ENCODE results near the gene FKRP. TPM values are rescaled to one million over a fixed set of nuclear protein-coding genes. Genes with fewer than 3 reads are reported as not detected.

Gene FKRP
- total and polyA plus RNA-seq, 4 donors, result 3.9 to 20.6 (median 16.1) TPM

DNA sequence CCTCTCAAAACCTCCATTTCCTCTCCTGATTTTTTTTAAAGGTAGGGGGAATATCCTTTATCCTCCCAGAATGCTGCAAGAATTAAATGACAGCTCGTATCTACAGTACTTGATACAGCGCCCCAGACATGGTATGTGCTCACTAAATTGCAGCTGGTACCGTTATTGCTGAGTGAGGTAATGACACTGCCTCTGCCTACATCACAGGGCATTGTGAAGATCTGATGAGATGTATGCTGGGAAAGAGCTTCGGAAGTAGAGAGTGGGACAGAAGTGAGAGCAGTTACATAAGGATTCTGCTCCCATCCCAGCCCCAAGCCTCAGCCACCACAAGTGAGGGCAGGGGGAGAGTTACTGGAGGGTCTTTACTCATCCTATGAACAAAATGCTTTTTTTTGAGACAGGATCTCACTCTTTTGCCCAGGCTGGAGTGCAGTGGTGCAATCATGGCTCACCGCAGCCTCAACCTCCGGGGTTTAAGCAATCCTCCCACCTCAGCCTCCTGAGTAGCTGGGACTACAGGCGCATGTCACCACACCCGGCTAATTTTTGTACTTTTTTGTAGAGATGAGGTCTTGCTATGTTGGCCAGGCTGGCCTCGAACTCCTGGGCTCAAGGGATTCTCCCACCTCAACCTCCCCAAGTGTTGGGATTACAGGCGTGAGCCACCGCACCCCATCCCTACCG, 1.7 kb upstream of the FKRP start:
- ATAC-seq (ENCODE audit: low FRiP score), result no peak
- H3K27me3 ChIP-seq (ENCODE audit: control insufficient read depth in 1 of 2, insufficient read depth in 2 of 2, low read length in 1 of 2), result no peaks in the 10 kb centered on the region
- intact Hi-C loops (cut with DNase I), result no loop called here
- no peak for DNase-seq
- no peak overlapping the region for H3K27ac ChIP-seq (ENCODE audit: low read depth in 1 of 2, low read length in 2 of 2)
- no peaks in the 10 kb centered on the region for H3K36me3 ChIP-seq (ENCODE audit: control insufficient read depth in 1 of 2, insufficient read depth in 2 of 2, low read length in 1 of 2)
- H3K9me3 ChIP-seq (ENCODE audit: control insufficient read depth, low read length), result no peaks in the 10 kb centered on the region
- WGBS, 2 donors, result 83 to 86% methylated on average over 12 of the region's 12 CpGs
- H3K4me3 ChIP-seq (ENCODE audit: low read length in 2 of 2), result no peak overlapping the region
- H3K4me1 ChIP-seq (ENCODE audit: control insufficient read depth in 1 of 2, insufficient read depth in 2 of 2, low read length in 2 of 2), result no peaks in the 10 kb centered on the region

DNA sequence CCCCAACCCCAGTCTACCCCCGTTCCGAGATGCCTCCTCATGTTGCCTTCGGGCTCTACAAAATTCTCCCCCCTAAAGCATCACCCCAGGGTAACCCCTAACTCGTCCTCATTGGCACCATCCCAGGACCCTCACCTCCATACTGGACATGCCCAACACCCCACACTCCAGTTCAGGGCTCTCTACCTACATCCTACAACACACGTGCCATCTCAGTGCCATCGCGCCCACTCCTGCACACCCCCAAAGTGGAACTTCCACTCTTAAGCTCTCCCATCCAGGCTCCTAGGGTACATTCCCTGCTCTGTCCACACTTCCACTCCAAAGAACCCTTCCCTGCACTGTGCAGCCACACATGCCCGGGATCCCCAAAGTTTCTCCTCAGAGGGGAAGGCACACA, 827 bp upstream of the FKRP start:
- H3K9me3 ChIP-seq (ENCODE audit: control insufficient read depth, low read length), result no peaks in the 10 kb centered on the region
- no peak overlapping the region for H3K27ac ChIP-seq (ENCODE audit: low read depth in 1 of 2, low read length in 2 of 2)
- peak overlapping the region; percentile 96 for H3K4me3 ChIP-seq (ENCODE audit: low read length in 2 of 2)
- 13 to 18% methylated on average over 8 of the region's 8 CpGs for WGBS, 2 donors
- ATAC-seq (ENCODE audit: low FRiP score) (peak; percentile 4), DNase-seq (no peak)
- intact Hi-C loops (cut with DNase I), result no loop called here
- no peaks in the 10 kb centered on the region for H3K4me1 ChIP-seq (ENCODE audit: control insufficient read depth in 1 of 2, insufficient read depth in 2 of 2, low read length in 2 of 2)
- H3K36me3 ChIP-seq (ENCODE audit: control insufficient read depth in 1 of 2, insufficient read depth in 2 of 2, low read length in 1 of 2), result no peaks in the 10 kb centered on the region
- H3K27me3 ChIP-seq (ENCODE audit: control insufficient read depth in 1 of 2, insufficient read depth in 2 of 2, low read length in 1 of 2), result no peaks in the 10 kb centered on the region

DNA sequence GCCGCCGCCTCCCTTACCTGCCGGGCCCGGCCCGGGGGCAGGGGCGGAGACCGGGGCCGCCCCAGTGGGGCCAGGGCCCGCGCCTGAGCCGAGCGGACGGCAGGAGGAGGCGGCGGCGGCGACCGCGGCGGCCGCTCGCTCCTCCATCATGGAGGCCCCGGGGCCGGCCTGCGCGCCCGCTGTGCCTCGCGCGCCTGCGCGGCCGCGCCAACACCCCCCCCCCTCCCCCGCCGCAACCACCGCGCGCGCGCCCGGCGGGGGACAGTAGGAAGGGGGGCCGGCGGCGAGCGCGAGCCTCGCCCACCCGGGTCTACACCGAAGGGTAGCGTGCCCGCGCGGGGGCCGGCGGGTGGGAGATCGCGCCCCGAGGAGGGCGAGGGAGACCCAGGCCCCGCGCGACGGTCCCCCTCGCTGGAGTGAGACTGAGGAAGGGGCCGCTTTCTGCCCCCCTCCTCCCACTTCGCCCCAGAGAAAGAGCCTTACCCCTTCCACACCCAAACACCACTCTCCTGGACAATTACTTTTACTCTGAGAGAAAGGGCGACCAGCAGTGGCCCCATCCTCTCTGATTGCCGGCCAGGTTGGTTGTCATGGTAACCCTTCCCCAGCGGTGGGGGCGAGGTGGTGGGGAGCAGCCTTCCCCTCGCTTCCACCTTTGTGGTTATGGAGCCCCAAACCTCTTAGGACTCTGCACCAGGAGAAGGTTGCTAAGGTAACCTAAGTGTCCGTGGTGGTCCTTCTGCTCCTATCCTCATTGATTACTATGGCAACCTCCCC, 612 bp downstream of the FKRP start, which contains the start of gene STRN4:
Gene STRN4 (minus strand): TSS at position 170 of the 777 bp plus-strand sequence. CDS start 20 bp downstream, at position 150.
- Histone ChIP-seq H3K9me3 (ENCODE audit: control insufficient read depth, low read length) (no peaks in the 10 kb centered on the region), H3K36me3 (ENCODE audit: control insufficient read depth in 1 of 2, insufficient read depth in 2 of 2, low read length in 1 of 2) (no peaks in the 10 kb centered on the region), H3K27ac (ENCODE audit: low read depth in 1 of 2, low read length in 2 of 2) (peak within 1 kb of the TSS in 1 of 2 donors; percentile 21), H3K4me3 (ENCODE audit: low read length in 2 of 2) (peak within 1 kb of the TSS; percentile 96), H3K4me1 (ENCODE audit: control insufficient read depth in 1 of 2, insufficient read depth in 2 of 2, low read length in 2 of 2) (no peaks in the 10 kb centered on the region), H3K27me3 (ENCODE audit: control insufficient read depth in 1 of 2, insufficient read depth in 2 of 2, low read length in 1 of 2) (no peaks in the 10 kb centered on the region)
- intact Hi-C loops (cut with DNase I), result no loop called here
- peak; percentile 76 for ATAC-seq (ENCODE audit: low FRiP score)
- peak in 1 of 2 donors; percentile 62 for DNase-seq
- 1 to 2% methylated on average over 29 to 74 of the region's 74 CpGs for WGBS, 2 donors

DNA sequence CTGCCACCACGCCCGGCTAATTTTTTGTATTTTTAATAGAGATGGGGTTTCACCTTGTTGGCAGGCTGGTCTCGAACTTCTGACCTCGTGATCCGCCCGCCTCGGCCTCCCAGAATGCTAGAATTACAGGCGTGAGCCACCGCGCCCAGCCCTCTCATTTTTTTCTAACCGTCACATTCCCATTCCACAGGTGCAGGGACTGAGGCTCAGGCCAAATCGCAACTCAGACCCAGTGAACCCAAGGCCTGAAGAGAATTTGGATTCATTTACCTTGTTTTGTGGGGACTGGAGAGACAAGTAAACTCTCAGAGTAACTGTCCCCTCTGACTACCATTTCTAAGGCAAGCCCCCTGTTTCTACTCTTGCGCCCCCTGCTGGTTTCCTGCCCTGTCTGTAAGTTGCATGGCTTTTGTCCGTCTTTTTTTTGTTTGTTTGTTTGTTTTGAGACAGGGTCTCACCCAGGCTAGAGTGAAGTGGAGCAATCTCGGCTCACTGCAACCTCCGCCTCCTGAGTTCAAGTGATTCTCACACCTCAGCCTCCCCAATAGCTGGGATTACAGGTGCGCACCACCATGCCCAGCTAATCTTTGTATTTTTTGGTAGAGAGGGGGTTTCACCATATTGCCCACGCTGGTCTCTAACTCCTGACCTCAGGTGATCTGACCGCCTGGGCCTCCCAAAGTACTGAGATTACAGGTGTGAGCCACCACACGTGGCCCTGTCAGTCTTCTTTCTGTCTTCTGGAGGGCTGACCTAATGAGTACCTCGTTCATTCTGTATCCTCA, 2.7 kb downstream of the FKRP start:
- no peaks in the 10 kb centered on the region for H3K36me3 ChIP-seq (ENCODE audit: control insufficient read depth in 1 of 2, insufficient read depth in 2 of 2, low read length in 1 of 2)
- DNase-seq (peak; percentile 84 to 92), ATAC-seq (ENCODE audit: low FRiP score) (no peak)
- no peaks in the 10 kb centered on the region for H3K27me3 ChIP-seq (ENCODE audit: control insufficient read depth in 1 of 2, insufficient read depth in 2 of 2, low read length in 1 of 2)
- WGBS, 2 donors, result 88% methylated on average over 21 of the region's 21 CpGs
- intact Hi-C loops (cut with DNase I), result no loop called here
- H3K4me1 ChIP-seq (ENCODE audit: control insufficient read depth in 1 of 2, insufficient read depth in 2 of 2, low read length in 2 of 2), result no peaks in the 10 kb centered on the region
- no peaks in the 10 kb centered on the region for H3K9me3 ChIP-seq (ENCODE audit: control insufficient read depth, low read length)
- no peak overlapping the region for H3K27ac ChIP-seq (ENCODE audit: low read depth in 1 of 2, low read length in 2 of 2)
- no peak overlapping the region for H3K4me3 ChIP-seq (ENCODE audit: low read length in 2 of 2)

DNA sequence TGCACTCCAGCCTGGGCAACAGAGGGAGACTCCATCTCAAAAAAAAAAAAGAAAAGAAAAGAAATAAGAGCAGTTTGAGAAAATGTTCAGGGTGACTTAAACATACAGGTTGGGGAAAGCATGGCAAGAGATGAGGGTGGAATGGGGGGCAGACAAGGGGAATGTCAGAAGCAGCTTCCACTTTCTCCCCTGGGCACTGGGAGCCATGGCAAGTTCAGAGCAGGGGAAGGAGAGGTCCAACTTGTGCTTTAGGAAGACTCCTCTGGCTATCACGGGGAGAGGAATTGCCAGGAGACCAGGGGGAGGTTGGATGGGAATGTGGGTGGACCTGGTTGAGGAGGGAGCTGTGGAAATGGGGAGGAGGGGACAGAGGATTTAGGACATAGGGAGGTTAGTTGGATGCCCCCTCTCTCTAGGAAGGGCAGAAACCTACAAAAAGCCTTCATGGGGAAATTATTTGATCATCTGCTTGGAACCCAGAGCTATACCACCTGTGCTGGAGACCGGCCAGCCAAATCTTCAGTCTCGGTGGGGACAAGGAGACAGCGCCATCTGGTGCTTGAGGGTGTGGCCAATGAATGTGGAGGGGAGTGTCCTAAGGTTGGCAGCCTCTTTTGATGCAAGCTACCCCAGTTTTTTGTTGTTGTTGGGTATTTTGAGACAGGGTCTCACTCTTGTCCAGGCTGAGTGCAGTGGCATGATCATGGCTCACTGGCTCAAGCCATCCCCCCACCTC, 7.7 kb downstream of the FKRP start:
- Histone ChIP-seq H3K36me3 (ENCODE audit: control insufficient read depth in 1 of 2, insufficient read depth in 2 of 2, low read length in 1 of 2) (no peaks in the 10 kb centered on the region), H3K4me3 (ENCODE audit: low read length in 2 of 2) (no peak overlapping the region), H3K27ac (ENCODE audit: low read depth in 1 of 2, low read length in 2 of 2) (no peak overlapping the region), H3K9me3 (ENCODE audit: control insufficient read depth, low read length) (no peaks in the 10 kb centered on the region), H3K4me1 (ENCODE audit: control insufficient read depth in 1 of 2, insufficient read depth in 2 of 2, low read length in 2 of 2) (no peaks in the 10 kb centered on the region), H3K27me3 (ENCODE audit: control insufficient read depth in 1 of 2, insufficient read depth in 2 of 2, low read length in 1 of 2) (no peaks in the 10 kb centered on the region)
- ATAC-seq (ENCODE audit: low FRiP score) (no peak), DNase-seq (peak in 1 of 2 donors; percentile 69)
- WGBS, 2 donors, result 43 to 45% methylated on average over 4 of the region's 4 CpGs
- intact Hi-C loops (cut with DNase I), result loop anchor here (10.0 kb wide), 1 partner anchor 241 kb away; no protein-coding TSS in a partner anchor

DNA sequence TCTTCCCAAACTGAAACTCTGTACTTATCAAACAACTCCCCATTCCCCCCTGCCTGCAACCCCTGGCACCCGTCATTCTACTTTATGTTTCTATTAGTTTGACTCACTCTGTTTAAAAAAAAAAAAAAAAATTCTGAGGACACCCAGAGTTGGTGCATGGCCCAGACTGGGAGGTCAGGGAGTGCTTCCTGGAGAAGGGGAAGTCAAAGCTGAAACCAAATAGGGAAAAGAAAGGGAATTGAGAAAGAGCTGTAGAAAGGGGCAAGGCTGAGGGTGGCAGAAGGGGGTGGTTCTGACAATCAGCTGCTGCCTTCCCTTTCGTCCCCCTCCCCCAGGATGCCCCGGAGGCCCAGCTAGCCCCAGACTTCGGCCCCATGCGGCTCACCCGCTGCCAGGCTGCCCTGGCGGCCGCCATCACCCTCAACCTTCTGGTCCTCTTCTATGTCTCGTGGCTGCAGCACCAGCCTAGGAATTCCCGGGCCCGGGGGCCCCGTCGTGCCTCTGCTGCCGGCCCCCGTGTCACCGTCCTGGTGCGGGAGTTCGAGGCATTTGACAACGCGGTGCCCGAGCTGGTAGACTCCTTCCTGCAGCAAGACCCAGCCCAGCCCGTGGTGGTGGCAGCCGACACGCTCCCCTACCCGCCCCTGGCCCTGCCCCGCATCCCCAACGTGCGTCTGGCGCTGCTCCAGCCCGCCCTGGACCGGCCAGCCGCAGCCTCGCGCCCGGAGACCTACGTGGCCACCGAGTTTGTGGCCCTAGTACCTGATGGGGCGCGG, 9.4 kb downstream of the FKRP start:
- Histone ChIP-seq H3K4me1 (ENCODE audit: control insufficient read depth in 1 of 2, insufficient read depth in 2 of 2, low read length in 2 of 2) (no peaks in the 10 kb centered on the region), H3K27me3 (ENCODE audit: control insufficient read depth in 1 of 2, insufficient read depth in 2 of 2, low read length in 1 of 2) (no peaks in the 10 kb centered on the region), H3K9me3 (ENCODE audit: control insufficient read depth, low read length) (no peaks in the 10 kb centered on the region), H3K4me3 (ENCODE audit: low read length in 2 of 2) (no peak overlapping the region), H3K27ac (ENCODE audit: low read depth in 1 of 2, low read length in 2 of 2) (no peak overlapping the region), H3K36me3 (ENCODE audit: control insufficient read depth in 1 of 2, insufficient read depth in 2 of 2, low read length in 1 of 2) (no peaks in the 10 kb centered on the region)
- intact Hi-C loops (cut with DNase I), result loop anchor here (10.0 kb wide), 1 partner anchor 240 kb away; no protein-coding TSS in a partner anchor
- peak; percentile 49 for ATAC-seq (ENCODE audit: low FRiP score)
- 75 to 77% methylated on average over 35 to 39 of the region's 39 CpGs for WGBS, 2 donors
- DNase-seq, result peak in 1 of 2 donors; percentile 78

DNA sequence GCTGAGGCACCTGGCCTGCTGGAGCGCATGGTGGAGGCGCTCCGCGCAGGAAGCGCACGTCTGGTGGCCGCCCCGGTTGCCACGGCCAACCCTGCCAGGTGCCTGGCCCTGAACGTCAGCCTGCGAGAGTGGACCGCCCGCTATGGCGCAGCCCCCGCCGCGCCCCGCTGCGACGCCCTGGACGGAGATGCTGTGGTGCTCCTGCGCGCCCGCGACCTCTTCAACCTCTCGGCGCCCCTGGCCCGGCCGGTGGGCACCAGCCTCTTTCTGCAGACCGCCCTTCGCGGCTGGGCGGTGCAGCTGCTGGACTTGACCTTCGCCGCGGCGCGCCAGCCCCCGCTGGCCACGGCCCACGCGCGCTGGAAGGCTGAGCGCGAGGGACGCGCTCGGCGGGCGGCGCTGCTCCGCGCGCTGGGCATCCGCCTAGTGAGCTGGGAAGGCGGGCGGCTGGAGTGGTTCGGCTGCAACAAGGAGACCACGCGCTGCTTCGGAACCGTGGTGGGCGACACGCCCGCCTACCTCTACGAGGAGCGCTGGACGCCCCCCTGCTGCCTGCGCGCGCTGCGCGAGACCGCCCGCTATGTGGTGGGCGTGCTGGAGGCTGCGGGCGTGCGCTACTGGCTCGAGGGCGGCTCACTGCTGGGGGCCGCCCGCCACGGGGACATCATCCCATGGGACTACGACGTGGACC, 10.1 kb downstream of the FKRP start:
- ATAC-seq (ENCODE audit: low FRiP score), result no peak
- Histone ChIP-seq H3K27me3 (ENCODE audit: control insufficient read depth in 1 of 2, insufficient read depth in 2 of 2, low read length in 1 of 2) (no peaks in the 10 kb centered on the region), H3K9me3 (ENCODE audit: control insufficient read depth, low read length) (no peaks in the 10 kb centered on the region), H3K4me3 (ENCODE audit: low read length in 2 of 2) (no peak overlapping the region), H3K36me3 (ENCODE audit: control insufficient read depth in 1 of 2, insufficient read depth in 2 of 2, low read length in 1 of 2) (no peaks in the 10 kb centered on the region), H3K27ac (ENCODE audit: low read depth in 1 of 2, low read length in 2 of 2) (no peak overlapping the region), H3K4me1 (ENCODE audit: control insufficient read depth in 1 of 2, insufficient read depth in 2 of 2, low read length in 2 of 2) (no peaks in the 10 kb centered on the region)
- WGBS, 2 donors, result 88% methylated on average over 80 to 86 of the region's 86 CpGs
- DNase-seq, result no peak
- intact Hi-C loops (cut with DNase I), result loop anchor here (10.0 kb wide), 1 partner anchor 239 kb away; no protein-coding TSS in a partner anchor
